Loucy (cell line): ENCODE measurements around the gene CD28.

Experiments
- H2AFZ ChIP-seq: fragments of 200-600 bp; sonication (generic); 2 replicates; pipeline ENCODE4 v1.6.0; 2016; ENCODE audit warnings: antibody characterized with exemption, mild to moderate bottlenecking, low read length, moderate library complexity
- H3F3A ChIP-seq: fragments of 200-600 bp; 2 replicates; pipeline ENCODE4 v1.6.0; 2016; ENCODE audit warnings: antibody characterized with exemption, low read depth, mild to moderate bottlenecking
- H3K27me3 ChIP-seq: fragments of 200-600 bp; sonication (generic); 2 replicates; pipeline ENCODE4 v1.6.1; 2014; ENCODE audit warnings: low read length, mild to moderate bottlenecking; ENCODE audit not compliant: insufficient read depth, poor library complexity, severe bottlenecking
- H3K36me3 ChIP-seq: fragments of 200-600 bp; sonication (generic); 2 replicates; pipeline ENCODE4 v1.6.1; 2016; ENCODE audit warnings: low read length; ENCODE audit not compliant: insufficient read depth
- H3K4me1 ChIP-seq: fragments of 200-600 bp; sonication (generic); 2 replicates; pipeline ENCODE4 v1.5.1; 2014; ENCODE audit warnings: low read length, mild to moderate bottlenecking; ENCODE audit not compliant: insufficient read depth, poor library complexity, severe bottlenecking
- H3K4me2 ChIP-seq: fragments of 200-600 bp; sonication (generic); 2 replicates; pipeline ENCODE4 v1.6.0; 2014; ENCODE audit warnings: antibody characterized with exemption, low read length, low read depth, mild to moderate bottlenecking; ENCODE audit not compliant: poor library complexity, severe bottlenecking
- H3K4me3 ChIP-seq: fragments of 200-600 bp; sonication (generic); 2 replicates; pipeline ENCODE4 v1.5.1; 2014; ENCODE audit warnings: low read length, mild to moderate bottlenecking, mixed read lengths; ENCODE audit not compliant: poor library complexity, severe bottlenecking
- H3K79me2 ChIP-seq: fragments of 200-600 bp; sonication (generic); 2 replicates; pipeline ENCODE4 v1.6.1; 2014; ENCODE audit warnings: low read length; ENCODE audit not compliant: insufficient read depth
- H3K9ac ChIP-seq: fragments of 200-600 bp; sonication (generic); 2 replicates; pipeline ENCODE4 v1.6.0; 2014; ENCODE audit warnings: mild to moderate bottlenecking, low read depth, low read length, moderate library complexity; ENCODE audit not compliant: poor library complexity, severe bottlenecking
- H3K9me2 ChIP-seq: fragments of 200-600 bp; sonication (generic); replicated peaks from 2 replicates; pipeline ENCODE4 v1.6.1; 2016; ENCODE audit warnings: low read depth, low read length, mixed read lengths
- H3K9me3 ChIP-seq: fragments of 200-600 bp; sonication (generic); 2 replicates; pipeline ENCODE4 v1.6.1; 2014; ENCODE audit warnings: mild to moderate bottlenecking, antibody characterized with exemption, low read length, low read depth; ENCODE audit not compliant: insufficient read depth
- H4K20me1 ChIP-seq: fragments of 200-600 bp; sonication (generic); 2 replicates; pipeline ENCODE4 v1.6.0; 2014; ENCODE audit warnings: antibody characterized with exemption, low read length, mild to moderate bottlenecking; ENCODE audit not compliant: insufficient read depth, poor library complexity, severe bottlenecking
- CTCF ChIP-seq: fragments of 200-600 bp; sonication (generic); conservative IDR thresholded peaks from 2 replicates; pipeline ENCODE4 v1.5.1; 2014; ENCODE audit warnings: mild to moderate bottlenecking, antibody characterized with exemption, low read length
- EZH2phosphoT487 ChIP-seq: fragments of 200-600 bp; IDR thresholded peaks from 2 replicates; pipeline ENCODE4 v1.6.1; 2018; ENCODE audit warnings: antibody characterized with exemption, mild to moderate bottlenecking, moderate library complexity, borderline replicate concordance

CD28 gene

GRCh38 chr2:203763241-203763937, 57.0 kb downstream of the CD28 start:
- H4K20me1 ChIP-seq: no peaks in the 10 kb centered on the region
- H2AFZ ChIP-seq: no peak overlapping the region
- no peaks in the 10 kb centered on the region for H3K9me2 ChIP-seq
- H3K36me3 ChIP-seq: no peaks in the 10 kb centered on the region
- no peaks in the 10 kb centered on the region for H3K27me3 ChIP-seq
- H3K4me3 ChIP-seq: no peak overlapping the region
- no peaks in the 10 kb centered on the region for H3K4me1 ChIP-seq
- no peaks in the 10 kb centered on the region for H3F3A ChIP-seq
- H3K9me3 ChIP-seq: no peaks in the 10 kb centered on the region
- H3K9ac ChIP-seq: no peak overlapping the region
- H3K4me2 ChIP-seq: no peak overlapping the region
- no peak for TF ChIP-seq EZH2phosphoT487
- TF ChIP-seq CTCF: no peak
- H3K79me2 ChIP-seq: no peaks in the 10 kb centered on the region

GRCh38 chr2:203763938-203764664, 57.7 kb downstream of the CD28 start:
- Histone ChIP-seq H3K4me1 (no peaks in the 10 kb centered on the region), H3K9me2 (no peaks in the 10 kb centered on the region), H3K9me3 (no peaks in the 10 kb centered on the region), H3K4me3 (no peak overlapping the region), H3K79me2 (no peaks in the 10 kb centered on the region), H3K4me2 (no peak overlapping the region), H3F3A (no peaks in the 10 kb centered on the region), H3K36me3 (no peaks in the 10 kb centered on the region), H3K27me3 (no peaks in the 10 kb centered on the region), H2AFZ (no peak overlapping the region), H3K9ac (no peak overlapping the region), H4K20me1 (no peaks in the 10 kb centered on the region)
- TF ChIP-seq EZH2phosphoT487 (no peak), CTCF (no peak)

GRCh38 chr2:203772456-203773165, 66.2 kb downstream of the CD28 start:
- H3K79me2 ChIP-seq: no peaks in the 10 kb centered on the region
- H3K9me3 ChIP-seq: no peaks in the 10 kb centered on the region
- no peaks in the 10 kb centered on the region for H3K9me2 ChIP-seq
- H4K20me1 ChIP-seq: no peaks in the 10 kb centered on the region
- H3K4me3 ChIP-seq: no peak overlapping the region
- H2AFZ ChIP-seq: no peak overlapping the region
- H3K36me3 ChIP-seq: no peaks in the 10 kb centered on the region
- no peaks in the 10 kb centered on the region for H3F3A ChIP-seq
- H3K4me1 ChIP-seq: no peaks in the 10 kb centered on the region
- no peaks in the 10 kb centered on the region for H3K27me3 ChIP-seq
- TF ChIP-seq EZH2phosphoT487: no peak
- no peak for TF ChIP-seq CTCF
- H3K9ac ChIP-seq: no peak overlapping the region
- no peak overlapping the region for H3K4me2 ChIP-seq
